GM21576 (cell line): ENCODE measurements around the gene KDM5B.
A peak's percentile ranks its signal among the peaks of the same experiment; 100 is the strongest.
"Not testable (repeated sequence)": the region's sequence is repeated elsewhere in the genome, so short reads cannot be mapped to it uniquely, and the experiment has no call there.

Experiments used
- ATAC-seq: cut with Tn5 transposase; IDR thresholded peaks from one replicate; pipeline ENCODE4 v1.9.1; 2021; ENCODE audit warnings: mild to moderate bottlenecking, moderate library complexity; ENCODE audit not compliant: unreplicated experiment

KDM5B gene

GRCh38 chr1:202807926-202808757, at the start of gene KDM5B:
TSS of gene KDM5B (minus strand) at chr1:202808421. CDS start at chr1:202808305, 116 bp downstream.
- ATAC-seq, result no peak

DNA sequence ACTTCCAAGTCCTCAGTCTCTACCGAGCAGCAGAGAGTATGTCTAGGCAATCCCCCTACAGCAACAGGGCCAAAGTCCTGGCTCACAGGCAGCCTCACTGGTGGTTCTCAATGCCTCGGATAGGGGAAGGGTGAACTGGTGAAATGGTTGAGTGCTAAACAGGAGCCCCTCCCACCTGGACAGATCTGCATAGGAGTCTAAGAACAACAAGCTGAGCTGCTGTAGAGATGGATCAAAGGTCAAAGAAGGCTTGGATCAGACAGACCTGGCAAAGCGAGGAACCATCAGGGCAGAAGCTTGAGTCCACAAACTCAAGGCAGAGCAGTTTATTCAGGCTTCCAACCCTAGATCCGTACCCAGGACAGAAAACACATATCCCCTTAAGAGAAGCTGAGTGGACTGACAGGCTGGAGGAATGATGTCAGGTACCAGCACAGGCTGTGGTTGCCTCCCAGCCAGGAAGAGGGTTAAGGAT, 49.0 kb upstream of the KDM5B start:
- no peak for ATAC-seq

- ATAC-seq, result no peak
These were observed 47.8 kb upstream of the KDM5B start for GRCh38 chr1:202856014-202856413.

DNA sequence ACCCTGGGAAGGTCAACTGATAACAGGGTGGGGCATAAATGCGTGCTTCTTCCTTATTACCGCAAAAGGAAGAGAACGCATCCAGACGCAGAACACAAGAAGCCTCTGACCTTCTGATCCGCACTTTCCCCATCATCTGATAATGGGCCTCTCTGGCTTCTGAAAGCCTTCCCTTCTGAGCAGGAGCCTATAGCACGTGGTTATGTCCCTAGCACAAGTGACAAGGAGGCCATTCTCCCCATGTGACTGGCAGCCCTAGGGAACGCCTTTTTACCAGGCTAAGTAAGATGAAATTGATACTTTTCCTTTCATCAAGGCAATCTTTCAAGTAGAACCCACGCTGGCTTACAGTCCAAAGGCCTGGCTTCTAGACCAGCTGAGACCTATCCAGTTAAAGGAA, 46.6 kb upstream of the KDM5B start:
- ATAC-seq, result no peak

DNA sequence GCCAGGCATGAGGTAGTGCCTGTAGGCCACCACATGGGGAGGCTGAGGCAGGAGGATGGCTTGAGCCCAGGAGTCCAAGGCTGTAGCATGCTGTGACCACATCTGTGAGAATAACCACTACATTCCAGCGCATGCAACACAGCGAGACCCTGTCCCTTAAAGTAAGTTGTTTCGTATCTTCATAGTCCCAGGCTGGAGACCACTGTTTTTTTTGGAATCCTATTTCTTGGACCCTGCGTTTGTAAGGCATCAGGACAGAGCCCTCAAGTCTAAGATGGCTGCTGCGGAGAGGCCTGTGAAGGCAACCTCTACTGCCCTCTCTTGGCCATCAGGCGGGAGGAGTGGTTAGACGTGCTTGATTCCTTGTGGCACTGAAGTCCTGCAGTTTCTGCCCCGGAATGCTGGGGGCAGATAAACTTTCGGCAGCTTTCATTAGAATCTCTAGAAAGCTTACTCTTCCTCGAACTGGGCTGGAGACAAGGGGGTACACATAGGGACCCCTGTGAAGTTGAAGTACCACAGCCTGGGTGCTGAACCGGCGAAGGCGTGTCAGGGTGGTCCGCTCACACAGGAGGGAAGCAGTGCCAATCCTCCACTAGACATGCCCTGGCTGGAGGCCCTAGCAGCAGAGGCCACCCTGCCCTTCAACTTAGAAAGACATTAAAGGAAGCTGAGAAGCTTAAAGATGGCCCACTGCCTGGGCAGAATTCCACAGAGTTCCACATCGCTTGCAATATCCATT, 44.1 kb upstream of the KDM5B start:
- no peak for ATAC-seq

- ATAC-seq, result no peak
These were observed 42.6 kb upstream of the KDM5B start for GRCh38 chr1:202850593-202851362.

GRCh38 chr1:202848191-202848542, 39.9 kb upstream of the KDM5B start:
- peak; percentile 81 for ATAC-seq

GRCh38 chr1:202844935-202845334, 36.7 kb upstream of the KDM5B start:
- no peak for ATAC-seq

- no peak for ATAC-seq
These were observed 36.0 kb upstream of the KDM5B start for GRCh38 chr1:202844259-202844658.

DNA sequence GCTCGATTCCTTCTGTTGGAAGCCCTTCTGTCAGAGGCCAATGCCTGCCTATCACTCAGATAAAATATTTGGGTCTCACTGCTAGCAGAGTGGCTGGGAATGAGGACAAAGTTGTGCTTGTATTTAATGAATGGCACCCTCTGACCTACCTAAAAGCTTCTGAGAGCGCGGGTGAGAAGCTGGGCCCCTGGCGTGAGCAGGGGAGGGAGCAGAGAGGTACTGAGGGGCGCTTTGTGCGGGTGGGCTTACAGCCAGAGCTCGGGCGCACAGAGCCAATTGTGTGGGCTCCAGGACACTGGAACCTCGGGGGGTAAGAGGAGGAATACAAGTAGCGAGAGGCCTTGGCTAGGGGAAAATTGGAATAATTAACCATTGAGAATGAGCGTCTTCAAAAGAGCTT, 34.9 kb upstream of the KDM5B start:
- ATAC-seq, result no peak

DNA sequence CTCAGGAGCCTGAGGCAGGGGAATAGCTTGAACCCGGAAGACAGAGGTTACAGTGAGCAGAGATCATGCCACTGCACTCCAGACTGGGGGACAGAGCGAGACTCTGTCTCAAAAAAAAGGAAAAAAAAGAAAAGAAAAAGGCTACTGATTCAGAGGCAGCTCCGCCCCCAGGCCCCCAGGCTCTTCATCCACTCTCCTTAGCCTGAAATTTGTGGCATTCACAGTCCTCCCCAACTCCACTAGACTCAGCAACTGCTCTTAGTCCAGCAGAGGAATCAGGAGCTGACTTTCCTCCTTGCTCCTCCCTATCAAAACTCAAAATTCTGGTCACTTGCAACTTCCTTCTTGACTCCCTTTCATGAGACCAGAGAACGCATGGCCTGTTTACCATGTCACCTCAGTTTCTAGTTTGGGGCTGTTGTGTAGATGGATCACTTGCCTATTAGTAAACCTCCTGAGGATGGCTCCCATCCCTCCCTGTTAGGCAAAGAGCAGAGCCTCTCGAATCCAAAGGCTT, 29.6 kb upstream of the KDM5B start:
- no peak for ATAC-seq

GRCh38 chr1:202836623-202837403, 28.6 kb upstream of the KDM5B start:
- ATAC-seq, result no peak

GRCh38 chr1:202835548-202836072, 27.4 kb upstream of the KDM5B start:
- no peak for ATAC-seq

DNA sequence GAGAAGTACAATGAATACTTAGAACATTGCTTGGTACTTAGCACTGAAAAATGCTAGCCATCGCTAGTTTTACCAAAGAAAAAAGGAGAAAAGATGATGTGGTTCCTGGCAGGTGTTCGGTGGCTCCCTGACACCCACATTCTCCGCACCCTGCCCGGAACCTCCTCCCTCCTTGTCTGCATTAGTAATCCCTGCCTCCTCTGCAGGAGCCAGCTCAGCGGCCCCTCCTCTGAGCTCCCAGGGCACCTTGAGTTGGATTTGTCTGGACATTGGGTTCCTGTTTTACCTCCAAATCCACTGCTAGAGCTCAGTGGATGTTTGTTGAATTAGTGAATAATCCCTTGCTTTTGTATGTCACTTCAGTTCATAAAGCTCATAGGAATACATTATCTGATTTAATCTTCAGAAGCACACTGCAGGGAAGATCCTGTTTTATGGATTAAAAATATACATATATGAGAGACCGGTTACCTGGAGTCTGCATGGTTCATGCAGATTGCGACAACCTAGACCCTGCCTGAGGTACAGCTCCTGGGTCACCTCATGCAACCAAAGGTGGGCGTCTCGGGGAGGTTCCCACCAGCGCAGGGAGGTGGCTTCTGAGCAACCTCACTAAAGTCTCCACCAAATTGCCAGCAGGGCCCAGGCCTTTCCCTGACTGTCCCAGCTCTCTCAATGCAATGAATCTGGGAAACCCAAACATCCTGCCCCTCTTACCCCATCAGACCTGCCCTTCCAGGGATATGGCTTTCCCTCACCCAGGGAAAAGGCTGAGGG, 26.7 kb upstream of the KDM5B start:
- no peak for ATAC-seq

GRCh38 chr1:202831906-202832305, 23.7 kb upstream of the KDM5B start:
- ATAC-seq, result no peak

GRCh38 chr1:202829223-202829622, 21.0 kb upstream of the KDM5B start:
- ATAC-seq, result not testable (repeated sequence)

DNA sequence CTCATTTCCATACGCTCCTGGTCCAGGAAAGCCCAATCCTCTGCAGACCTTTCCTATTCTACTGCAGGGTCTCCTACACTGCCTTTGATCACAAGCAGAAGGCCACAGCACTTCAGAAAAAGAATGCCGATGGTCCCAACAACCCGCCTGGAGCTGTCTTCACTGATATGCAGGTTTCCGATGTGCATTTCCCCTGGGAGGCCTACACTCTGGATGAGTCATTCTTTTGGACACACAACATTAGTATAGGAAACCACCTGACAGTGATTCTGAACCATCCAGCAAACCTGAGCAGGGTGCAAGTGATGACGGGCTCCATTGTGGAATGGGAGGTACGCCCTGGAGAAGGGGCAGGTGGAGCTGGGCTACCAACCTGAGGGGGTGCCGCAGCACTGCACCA, 17.5 kb upstream of the KDM5B start:
- no peak for ATAC-seq

DNA sequence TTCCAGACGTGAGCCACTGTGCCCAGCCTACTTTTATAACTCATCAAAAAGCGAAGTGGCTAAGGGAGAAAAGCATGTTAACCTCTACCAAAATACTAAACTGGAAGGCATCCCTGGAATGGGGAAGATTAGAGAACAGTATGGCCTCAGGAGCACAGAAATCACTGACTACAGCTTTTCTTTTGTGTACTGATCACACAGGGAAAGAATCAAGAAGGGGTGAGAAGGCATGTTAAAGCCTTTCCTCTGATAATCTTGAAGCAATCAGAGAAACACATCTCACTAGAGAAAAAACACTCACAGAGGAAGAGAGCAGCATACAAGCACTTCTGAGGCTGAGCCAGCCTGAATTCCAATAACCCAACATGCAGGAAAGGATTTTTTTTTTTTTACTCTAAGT, 13.2 kb upstream of the KDM5B start:
- ATAC-seq, result no peak

GRCh38 chr1:202818819-202819218, 10.6 kb upstream of the KDM5B start:
- no peak for ATAC-seq
